PFSK-1 (cell line): ENCODE measurements around the gene RERE.

Experiments
- FOXP2 ChIP-seq: optimal IDR thresholded peaks from 2 replicates; pipeline ENCODE3; 2011; ENCODE audit warnings: borderline replicate concordance, control low read depth, inconsistent platforms; ENCODE audit not compliant: insufficient read depth; ENCODE audit errors: extremely low read length, extremely low read depth
- POLR2AphosphoS5 ChIP-seq: IDR thresholded peaks from 2 replicates; pipeline ENCODE4 v1.6.1; 2012; ENCODE audit warnings: low read depth, mild to moderate bottlenecking, control low read depth, low read length, moderate library complexity
- REST ChIP-seq, 2 experiments: IDR thresholded peaks; 2 replicates each; pipeline versions ENCODE4 v1.6.1 to v1.8.0; 2011 to 2012; ENCODE audit warnings: low read depth in 2 of 2, low read length in 2 of 2, control low read depth in 1 of 2, inconsistent platforms in 1 of 2, mild to moderate bottlenecking in 1 of 2, moderate library complexity in 1 of 2; ENCODE audit not compliant: insufficient read depth in 1 of 2
- SIN3A ChIP-seq: IDR thresholded peaks from 2 replicates; pipeline ENCODE4 v1.6.1; 2012; ENCODE audit warnings: mild to moderate bottlenecking, low read length, moderate library complexity, borderline replicate concordance; ENCODE audit not compliant: insufficient read depth
- TAF1 ChIP-seq: IDR thresholded peaks from 2 replicates; pipeline ENCODE4 v1.6.1; 2012; ENCODE audit warnings: low read length, control low read depth, borderline replicate concordance; ENCODE audit not compliant: insufficient read depth

RERE gene

GRCh38 chr1:8565802-8566201 is 251.6 kb downstream of the RERE start:
- TF ChIP-seq POLR2AphosphoS5 (no peak), TAF1 (no peak)

GRCh38 chr1:8563944-8564537 is 253.4 kb downstream of the RERE start:
- TF ChIP-seq POLR2AphosphoS5 (no peak), FOXP2 (no peak), TAF1 (no peak), SIN3A (no peak), REST (IDR thresholded peaks at IDR 0.05; ENCODE audit: insufficient read depth in 1 of 2, low read depth in 2 of 2, low read length in 2 of 2) (no peak)

- TF ChIP-seq TAF1 = no peak
- TF ChIP-seq REST (IDR thresholded peaks at IDR 0.05; ENCODE audit: insufficient read depth in 1 of 2, low read depth in 2 of 2, low read length in 2 of 2) = no peak
- TF ChIP-seq FOXP2 = no peak
- TF ChIP-seq POLR2AphosphoS5 = no peak
- TF ChIP-seq SIN3A = no peak
Observed at GRCh38 chr1:8562881-8563865, 254.3 kb downstream of the RERE start.

- TF ChIP-seq POLR2AphosphoS5 = no peak
- TF ChIP-seq FOXP2 = no peak
- no peak for TF ChIP-seq REST (IDR thresholded peaks at IDR 0.05; ENCODE audit: insufficient read depth in 1 of 2, low read depth in 2 of 2, low read length in 2 of 2)
- no peak for TF ChIP-seq TAF1
- TF ChIP-seq SIN3A = no peak
Observed at GRCh38 chr1:8562222-8562621, 255.2 kb downstream of the RERE start.

- TF ChIP-seq TAF1 = no peak
Observed at GRCh38 chr1:8560611-8561544, 256.6 kb downstream of the RERE start.
